ENCODE measurements around the gene PHACTR1. TPM values are rescaled to one million over a fixed set of nuclear protein-coding genes. Genes with fewer than 3 reads are reported as not detected.

Gene PHACTR1
- total RNA-seq, 1 experiment from 2014 or later: 0.14 TPM

DNA sequence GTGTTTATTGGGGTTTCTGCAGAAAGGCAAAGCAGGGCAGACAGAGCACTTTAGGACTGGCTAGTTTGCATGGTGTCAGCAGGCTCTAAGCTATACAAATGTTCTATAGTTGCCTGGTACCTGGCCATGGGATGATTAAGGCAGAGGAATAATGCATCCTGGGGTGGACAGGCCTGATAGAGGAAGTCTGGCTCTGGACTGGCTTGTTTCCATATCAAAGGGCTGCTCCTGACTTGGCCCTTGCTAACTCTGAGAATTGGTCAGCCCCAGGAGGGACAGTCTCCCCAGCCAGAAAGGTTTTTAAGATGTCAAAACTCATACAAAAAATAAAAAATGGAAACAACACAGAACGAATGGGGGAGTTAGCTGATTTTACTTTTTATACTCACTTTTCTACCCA lies 474.9 kb downstream of the PHACTR1 start:
- Histone ChIP-seq H3K9me3 (replicated peaks) (no peaks in the 10 kb centered on the region), H3K4me1 (no peaks in the 10 kb centered on the region), H3K4me3 (no peak overlapping the region), H3K36me3 (no peaks in the 10 kb centered on the region), H3K27ac (no peak overlapping the region), H3K27me3 (no peaks in the 10 kb centered on the region)
- DNase-seq: no peak

DNA sequence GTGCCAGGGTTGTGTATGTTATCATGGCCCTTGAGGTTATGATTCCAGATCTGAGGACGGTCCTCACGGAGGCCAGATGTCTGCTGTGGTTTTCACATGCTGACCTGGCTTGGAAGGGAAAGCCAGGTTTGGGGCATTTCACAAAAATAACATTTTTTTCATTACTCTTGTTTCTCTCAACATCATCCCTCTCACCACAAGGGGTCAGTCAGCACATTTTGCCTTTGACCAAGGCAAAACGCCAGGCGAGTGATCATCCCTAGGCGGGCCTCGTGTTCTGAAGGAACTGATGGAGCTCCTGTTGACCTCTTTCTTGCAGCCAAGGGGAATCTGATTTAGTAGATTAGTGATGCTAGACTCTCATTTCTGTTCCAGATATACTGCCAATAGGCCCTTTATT lies 478.3 kb downstream of the PHACTR1 start:
- no peak overlapping the region for H3K27ac ChIP-seq
- no peaks in the 10 kb centered on the region for H3K4me1 ChIP-seq
- H3K36me3 ChIP-seq: no peaks in the 10 kb centered on the region
- H3K9me3 ChIP-seq (replicated peaks): no peaks in the 10 kb centered on the region
- H3K27me3 ChIP-seq: no peaks in the 10 kb centered on the region
- H3K4me3 ChIP-seq: no peak overlapping the region
- DNase-seq: peak; percentile 31 to 45

DNA sequence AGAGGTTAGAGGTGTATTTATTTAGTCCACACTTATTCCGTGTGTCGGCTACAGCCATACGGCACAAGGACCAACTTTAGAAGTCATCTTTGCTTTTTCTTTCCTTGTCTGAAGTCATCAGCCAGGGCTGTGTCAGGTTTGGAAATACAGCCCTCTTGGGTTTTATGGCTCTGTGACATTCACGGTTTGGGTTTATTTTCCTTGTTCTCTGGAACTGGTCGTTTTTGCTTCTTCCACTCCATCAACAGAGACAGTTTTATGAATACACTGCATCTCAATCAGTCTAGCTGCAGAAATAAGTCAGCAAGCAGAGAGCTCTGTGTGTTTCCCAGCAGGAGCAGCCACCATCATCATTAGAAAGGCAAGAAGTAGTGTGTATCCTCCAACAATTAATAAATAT lies 479.2 kb downstream of the PHACTR1 start:
- DNase-seq: no peak
- H3K4me3 ChIP-seq: no peak overlapping the region
- no peaks in the 10 kb centered on the region for H3K9me3 ChIP-seq (replicated peaks)
- H3K4me1 ChIP-seq: no peaks in the 10 kb centered on the region
- H3K27ac ChIP-seq: no peak overlapping the region
- H3K36me3 ChIP-seq: no peaks in the 10 kb centered on the region
- H3K27me3 ChIP-seq: no peaks in the 10 kb centered on the region

DNA sequence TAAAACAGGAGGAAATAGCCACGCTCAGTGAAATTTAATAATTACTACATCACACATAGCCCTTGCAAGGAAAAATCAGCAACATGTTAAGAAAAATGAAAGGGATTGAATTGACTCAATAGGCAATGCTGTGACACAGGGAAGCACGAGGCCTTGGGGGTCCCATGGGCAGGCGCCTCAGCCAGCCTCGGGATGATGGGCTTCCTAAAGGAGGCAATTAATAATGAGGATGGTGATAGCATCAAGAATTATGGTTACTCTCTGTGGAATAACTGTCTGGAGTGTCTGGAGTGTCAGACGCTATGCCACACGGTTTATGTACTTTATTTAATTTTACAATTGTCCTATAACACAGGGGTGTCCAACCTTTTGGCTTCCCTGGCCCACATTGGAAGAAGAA lies 481.6 kb downstream of the PHACTR1 start:
- H3K9me3 ChIP-seq (replicated peaks): no peaks in the 10 kb centered on the region
- H3K36me3 ChIP-seq: no peaks in the 10 kb centered on the region
- no peaks in the 10 kb centered on the region for H3K27me3 ChIP-seq
- no peak for DNase-seq
- no peaks in the 10 kb centered on the region for H3K4me1 ChIP-seq
- no peak overlapping the region for H3K4me3 ChIP-seq
- no peak overlapping the region for H3K27ac ChIP-seq

DNA sequence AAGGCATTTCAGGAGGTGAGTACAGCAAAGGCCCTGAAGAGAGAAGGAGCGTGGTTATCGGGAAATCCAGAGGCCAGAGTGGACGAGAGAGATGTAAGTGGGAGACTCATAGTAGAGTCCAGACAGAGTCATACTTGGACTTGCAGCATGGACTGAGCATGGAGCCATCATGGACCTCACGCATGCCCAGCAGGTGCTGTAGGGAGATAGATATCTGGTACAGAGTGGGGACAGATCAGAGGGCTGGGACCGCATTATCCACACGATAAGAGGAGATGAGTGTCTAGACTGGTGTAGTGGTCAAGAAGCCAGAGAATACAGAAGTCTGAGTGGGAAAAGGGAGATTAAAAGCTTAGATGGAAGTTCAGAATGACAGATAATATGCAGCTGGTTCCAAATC lies 484.8 kb downstream of the PHACTR1 start:
- Histone ChIP-seq H3K27ac (no peak overlapping the region), H3K36me3 (no peaks in the 10 kb centered on the region), H3K4me3 (no peak overlapping the region), H3K4me1 (no peaks in the 10 kb centered on the region), H3K9me3 (replicated peaks) (no peaks in the 10 kb centered on the region), H3K27me3 (no peaks in the 10 kb centered on the region)
- no peak for DNase-seq

DNA sequence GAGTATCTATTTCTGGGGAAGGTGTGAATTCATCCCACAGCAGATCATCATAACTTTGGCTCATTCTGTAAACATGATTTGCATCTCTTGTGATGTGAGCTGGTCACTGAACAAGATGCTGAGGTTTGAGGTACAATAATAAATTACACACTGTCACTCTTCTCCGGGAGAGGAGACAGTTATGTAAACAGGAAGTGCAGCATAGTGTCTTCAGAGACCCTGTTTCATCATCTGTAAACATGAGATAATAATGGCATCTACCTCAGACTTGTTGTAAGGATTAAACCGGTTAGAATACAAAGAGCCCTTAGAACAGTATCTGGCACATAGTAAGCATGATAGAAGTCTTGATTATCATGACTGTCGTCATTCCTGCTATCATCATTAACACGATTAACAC lies 486.6 kb downstream of the PHACTR1 start:
- Histone ChIP-seq H3K9me3 (replicated peaks) (no peaks in the 10 kb centered on the region), H3K4me3 (no peak overlapping the region), H3K27ac (no peak overlapping the region), H3K36me3 (no peaks in the 10 kb centered on the region), H3K4me1 (no peaks in the 10 kb centered on the region), H3K27me3 (no peaks in the 10 kb centered on the region)
- no peak for DNase-seq

DNA sequence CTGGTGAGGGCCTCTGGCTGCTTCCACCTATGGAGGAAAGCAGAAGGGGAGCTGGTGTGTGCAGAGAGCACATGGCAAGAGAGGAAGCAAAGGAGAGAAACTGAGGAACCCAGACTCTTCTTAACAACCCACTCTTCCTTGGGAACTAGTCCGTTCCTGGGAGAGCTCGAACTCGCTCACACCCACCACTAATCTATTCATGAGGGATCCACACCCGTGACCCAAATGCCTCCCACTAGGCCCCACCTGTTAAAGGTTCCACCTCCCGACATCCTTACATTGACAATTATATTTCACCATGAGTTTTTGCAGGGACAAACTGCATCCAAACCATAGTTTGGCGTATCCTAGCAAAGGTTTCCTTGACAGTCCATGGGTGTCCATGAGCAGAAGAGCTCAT lies 488.5 kb downstream of the PHACTR1 start:
- Histone ChIP-seq H3K27ac (no peak overlapping the region), H3K9me3 (replicated peaks) (no peaks in the 10 kb centered on the region), H3K4me3 (no peak overlapping the region), H3K36me3 (no peaks in the 10 kb centered on the region), H3K4me1 (no peaks in the 10 kb centered on the region), H3K27me3 (no peaks in the 10 kb centered on the region)
- DNase-seq: no peak

DNA sequence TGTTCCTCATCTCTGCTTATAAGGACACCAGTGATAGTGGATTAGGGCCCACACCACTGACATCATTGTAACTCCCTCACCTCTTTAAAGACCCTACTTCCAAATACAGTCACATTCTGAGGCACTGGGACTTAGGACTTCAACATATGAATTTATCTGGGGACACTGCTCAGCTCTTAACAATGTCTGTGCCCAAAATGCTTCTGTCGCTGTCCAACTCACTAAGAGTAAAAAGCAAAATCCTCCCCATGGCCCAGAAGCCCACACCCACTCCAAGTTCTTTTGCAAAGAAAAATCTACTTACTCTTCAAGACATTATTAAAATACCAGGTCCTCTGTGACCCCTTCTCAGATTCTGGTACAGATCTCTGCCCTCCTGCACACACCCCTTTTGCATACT lies 495.5 kb downstream of the PHACTR1 start:
- Histone ChIP-seq H3K4me1 (no peaks in the 10 kb centered on the region), H3K27ac (no peak overlapping the region), H3K4me3 (no peak overlapping the region), H3K27me3 (no peaks in the 10 kb centered on the region), H3K9me3 (replicated peaks) (no peaks in the 10 kb centered on the region), H3K36me3 (no peaks in the 10 kb centered on the region)
- no peak for DNase-seq

DNA sequence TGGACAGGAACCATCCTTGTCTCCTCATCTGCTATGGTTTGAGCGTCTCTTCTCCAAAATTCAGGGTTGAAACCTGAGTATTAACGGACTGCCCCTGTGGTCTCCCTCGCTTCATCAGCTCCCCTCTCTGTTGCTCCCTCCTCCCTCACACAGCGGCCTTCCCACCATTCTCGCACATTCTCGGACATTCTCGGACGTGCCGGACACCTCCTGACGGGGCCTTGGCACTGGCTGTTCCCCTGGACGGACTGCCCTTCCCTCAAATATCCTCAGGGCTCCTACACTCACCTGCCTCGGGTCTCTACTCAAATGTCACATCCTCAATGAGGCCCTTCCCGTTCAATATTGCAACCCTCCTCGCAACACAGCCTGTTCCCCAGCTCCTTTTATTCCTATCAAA lies 496.0 kb downstream of the PHACTR1 start:
- Histone ChIP-seq H3K4me3 (no peak overlapping the region), H3K4me1 (no peaks in the 10 kb centered on the region), H3K36me3 (no peaks in the 10 kb centered on the region), H3K9me3 (replicated peaks) (no peaks in the 10 kb centered on the region), H3K27ac (no peak overlapping the region), H3K27me3 (no peaks in the 10 kb centered on the region)
- no peak for DNase-seq

DNA sequence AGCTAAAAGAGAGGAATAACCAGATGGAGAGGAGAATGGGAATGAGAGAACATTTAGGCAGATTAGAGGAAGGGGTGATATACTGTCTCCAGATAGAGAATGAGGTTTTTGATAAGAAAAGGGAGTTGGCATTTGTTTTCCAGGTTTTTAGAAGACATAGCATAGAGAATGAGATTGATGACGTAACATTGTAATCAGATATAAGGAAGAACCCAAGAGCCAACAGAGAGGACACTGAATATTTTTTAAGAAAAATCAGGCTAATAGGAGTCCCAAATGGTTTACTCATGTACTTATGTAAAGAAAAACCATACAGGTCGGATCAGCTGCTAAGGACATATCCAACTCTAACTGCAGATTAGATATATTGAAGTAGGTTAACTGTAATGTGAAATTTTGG lies 498.8 kb downstream of the PHACTR1 start:
- H3K4me1 ChIP-seq: no peaks in the 10 kb centered on the region
- no peak overlapping the region for H3K4me3 ChIP-seq
- no peaks in the 10 kb centered on the region for H3K9me3 ChIP-seq (replicated peaks)
- DNase-seq: no peak
- no peak overlapping the region for H3K27ac ChIP-seq
- H3K27me3 ChIP-seq: no peaks in the 10 kb centered on the region
- H3K36me3 ChIP-seq: no peaks in the 10 kb centered on the region

DNA sequence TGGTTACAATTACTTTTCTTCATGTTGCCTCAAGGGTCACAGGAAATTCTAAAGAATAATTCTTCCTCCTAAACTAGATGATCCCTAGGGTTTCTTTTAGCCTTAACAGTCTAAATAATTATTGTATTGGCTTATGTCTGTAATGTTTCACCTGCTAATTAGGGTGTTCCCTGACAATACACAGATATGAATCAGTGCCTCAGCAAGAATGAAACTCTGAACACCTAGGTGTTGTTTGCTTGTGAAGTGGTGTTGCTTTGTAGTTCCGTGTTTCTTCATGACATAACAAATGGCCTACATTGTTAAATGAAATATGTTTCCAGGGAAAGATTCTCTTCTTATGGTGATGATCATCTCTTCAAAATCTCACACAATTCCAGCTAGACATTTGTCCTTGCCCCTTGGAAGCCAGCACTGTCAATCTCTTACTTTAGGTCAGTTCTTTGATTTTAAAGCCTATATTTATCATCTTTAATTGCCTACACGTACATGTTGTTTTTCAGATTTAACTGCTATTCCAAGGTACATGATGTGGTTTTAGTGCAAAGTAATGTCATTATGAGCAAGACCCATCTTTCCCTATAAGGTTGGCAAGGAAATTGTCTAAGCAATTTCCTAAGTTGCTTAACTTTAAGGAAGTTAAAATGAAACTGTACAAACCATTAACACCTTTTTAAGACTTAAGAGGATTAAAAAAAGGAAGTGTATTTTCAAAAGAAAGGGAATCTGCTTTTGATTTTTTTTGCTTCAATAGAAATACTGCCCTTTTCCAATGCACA lies 499.9 kb downstream of the PHACTR1 start:
- DNase-seq: no peak
- H3K36me3 ChIP-seq: no peaks in the 10 kb centered on the region
- no peak overlapping the region for H3K4me3 ChIP-seq
- H3K9me3 ChIP-seq (replicated peaks): no peaks in the 10 kb centered on the region
- no peaks in the 10 kb centered on the region for H3K27me3 ChIP-seq
- H3K27ac ChIP-seq: no peak overlapping the region
- H3K4me1 ChIP-seq: no peaks in the 10 kb centered on the region

DNA sequence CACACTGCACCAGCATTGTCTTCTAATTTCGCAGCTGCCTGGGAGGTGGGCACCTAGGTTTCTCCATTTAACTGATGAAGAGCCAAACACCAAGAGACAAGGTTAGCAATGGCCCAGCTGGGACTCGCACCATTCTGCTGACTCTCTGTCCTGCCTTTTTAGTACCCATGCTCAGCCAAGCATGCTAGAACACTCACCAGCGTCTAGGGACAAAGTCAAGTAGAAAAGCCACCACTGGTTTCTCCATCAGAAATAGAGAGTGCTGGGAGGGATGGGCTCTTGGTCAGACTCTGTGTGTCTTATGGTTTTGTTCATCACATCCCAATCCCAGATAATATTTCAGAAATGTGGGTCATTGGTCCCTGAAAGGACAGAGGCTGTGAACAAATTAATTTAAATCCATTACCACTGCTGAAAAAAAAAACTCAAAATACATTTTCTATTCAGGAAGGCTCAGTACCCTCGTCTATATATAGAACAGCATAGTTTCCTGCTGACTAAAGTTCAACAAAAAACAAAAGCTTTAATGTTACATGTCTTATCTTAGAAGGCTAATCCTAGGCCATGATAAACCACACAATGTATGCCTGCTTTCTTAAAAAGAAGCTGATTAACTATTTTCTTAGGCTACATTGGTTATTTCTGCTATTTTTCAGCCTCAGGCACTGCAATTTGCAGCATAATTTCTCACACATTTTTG lies 500.8 kb downstream of the PHACTR1 start:
- Histone ChIP-seq H3K4me1 (no peaks in the 10 kb centered on the region), H3K27ac (no peak overlapping the region), H3K4me3 (no peak overlapping the region), H3K36me3 (no peaks in the 10 kb centered on the region), H3K27me3 (no peaks in the 10 kb centered on the region), H3K9me3 (replicated peaks) (no peaks in the 10 kb centered on the region)
- DNase-seq: no peak

DNA sequence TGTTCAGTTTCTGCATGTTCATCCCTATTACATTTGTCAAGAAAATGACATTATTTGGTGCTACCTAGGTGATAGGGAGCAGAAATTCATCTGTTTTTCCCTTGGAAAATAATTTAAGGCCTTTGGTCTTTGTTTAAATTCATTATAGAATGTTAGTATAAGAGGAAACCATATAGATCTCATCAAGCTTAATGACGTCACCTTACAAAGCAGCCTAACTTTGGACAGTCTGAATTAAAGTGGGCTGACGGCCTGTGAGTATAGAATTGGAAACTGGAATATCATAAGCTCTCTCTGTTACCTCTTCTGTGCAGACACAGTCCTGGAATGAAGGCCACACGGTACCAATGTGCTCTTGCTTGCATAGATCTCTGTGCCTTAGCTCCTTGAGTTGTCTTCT lies 503.7 kb downstream of the PHACTR1 start:
- H3K9me3 ChIP-seq (replicated peaks): no peaks in the 10 kb centered on the region
- H3K27me3 ChIP-seq: no peaks in the 10 kb centered on the region
- H3K4me3 ChIP-seq: no peak overlapping the region
- no peaks in the 10 kb centered on the region for H3K4me1 ChIP-seq
- no peaks in the 10 kb centered on the region for H3K36me3 ChIP-seq
- H3K27ac ChIP-seq: no peak overlapping the region
- DNase-seq: no peak

DNA sequence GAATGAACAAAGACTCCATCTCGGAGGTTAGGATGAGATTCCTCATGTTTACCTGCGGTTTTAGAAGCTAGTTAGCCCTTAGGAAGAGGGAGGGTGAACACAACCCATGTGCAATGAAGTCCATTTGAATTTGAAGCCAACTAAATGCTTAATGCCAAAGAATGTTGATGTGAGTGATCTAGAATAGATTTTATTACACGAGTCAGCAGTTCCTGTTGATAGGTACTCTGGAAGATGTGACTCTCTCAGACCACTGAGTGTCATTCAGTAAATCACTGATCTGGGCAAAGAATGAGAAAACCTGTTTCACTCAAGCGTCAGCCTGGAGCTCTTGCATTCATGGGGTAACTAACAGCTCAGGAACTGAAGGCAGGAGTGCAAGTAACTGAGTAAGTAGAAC lies 505.5 kb downstream of the PHACTR1 start:
- H3K4me3 ChIP-seq: no peak overlapping the region
- no peak for DNase-seq
- no peaks in the 10 kb centered on the region for H3K9me3 ChIP-seq (replicated peaks)
- H3K27me3 ChIP-seq: no peaks in the 10 kb centered on the region
- no peak overlapping the region for H3K27ac ChIP-seq
- H3K4me1 ChIP-seq: no peaks in the 10 kb centered on the region
- no peaks in the 10 kb centered on the region for H3K36me3 ChIP-seq

DNA sequence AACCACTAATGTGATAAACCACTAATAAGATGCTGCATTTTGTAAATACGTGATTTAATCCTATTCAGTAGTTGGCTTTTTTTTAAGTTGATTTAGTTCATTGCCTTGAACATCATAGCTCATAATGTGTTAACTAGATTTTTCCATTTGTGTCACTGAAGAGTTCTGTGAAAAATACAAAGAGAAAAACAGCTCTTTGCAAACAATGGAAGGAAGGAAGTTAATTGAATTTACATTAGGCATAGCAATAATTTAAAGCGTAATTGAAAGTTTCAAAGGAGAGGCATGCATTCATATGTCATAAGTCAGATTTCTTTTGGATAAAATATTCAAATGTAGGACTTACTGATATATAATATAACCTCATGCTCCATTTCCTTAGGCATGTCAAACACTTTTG lies 509.5 kb downstream of the PHACTR1 start:
- Histone ChIP-seq H3K9me3 (replicated peaks) (no peaks in the 10 kb centered on the region), H3K4me1 (no peaks in the 10 kb centered on the region), H3K4me3 (no peak overlapping the region), H3K27ac (no peak overlapping the region), H3K36me3 (no peaks in the 10 kb centered on the region), H3K27me3 (no peaks in the 10 kb centered on the region)
- no peak for DNase-seq

Measured in SJCRH30 (cell line).